ENCODE measurements around the gene EFCAB6.

DNA sequence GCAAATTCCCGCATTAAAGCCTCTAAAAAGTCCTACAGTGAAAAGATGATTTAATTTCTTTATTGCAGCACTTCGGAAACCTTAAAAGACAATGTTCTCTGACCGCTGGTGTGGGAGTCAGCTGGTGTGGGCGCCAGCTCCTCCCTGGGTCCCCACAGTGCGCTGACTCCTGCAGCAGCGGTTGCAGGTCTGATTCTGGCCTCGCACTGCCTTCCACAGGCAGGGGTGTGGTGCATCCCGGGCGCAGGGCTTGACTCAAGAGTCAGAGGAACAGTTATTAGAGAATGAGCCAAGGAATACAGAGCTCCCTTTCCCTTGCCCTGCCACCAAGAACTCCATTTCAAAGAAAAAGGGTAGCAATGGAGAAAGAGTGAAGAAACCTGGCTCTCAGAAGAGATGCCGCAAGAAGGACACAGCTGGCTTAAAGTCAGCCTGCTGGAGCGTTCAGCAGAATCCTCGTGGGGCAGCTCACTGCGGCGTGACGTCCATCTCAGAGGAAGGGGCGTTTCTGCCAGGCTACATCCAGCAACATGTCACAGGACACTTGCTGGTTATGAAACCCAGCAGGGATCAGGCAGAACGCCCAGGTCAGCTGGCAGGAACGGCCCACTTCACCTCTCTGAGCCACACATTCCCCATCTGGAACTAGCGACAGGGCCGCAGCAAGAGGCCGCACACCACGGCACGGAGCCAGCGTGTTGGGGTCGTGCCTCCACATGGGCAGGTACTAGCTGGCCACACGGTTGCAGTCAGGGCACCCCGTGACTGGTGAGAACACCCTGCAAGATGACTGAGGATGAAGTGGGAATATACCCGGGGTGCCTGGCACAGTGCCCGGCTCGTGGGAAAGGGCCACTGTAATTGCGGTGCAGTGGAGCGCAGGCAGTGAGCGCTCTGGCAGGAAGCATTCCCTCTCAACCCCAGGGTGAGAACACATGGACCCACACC, 18.1 kb upstream of the EFCAB6 start:
- no peak for TF ChIP-seq EP300 (IDR thresholded peaks at IDR 0.05)
- TF ChIP-seq, protein P1, sequence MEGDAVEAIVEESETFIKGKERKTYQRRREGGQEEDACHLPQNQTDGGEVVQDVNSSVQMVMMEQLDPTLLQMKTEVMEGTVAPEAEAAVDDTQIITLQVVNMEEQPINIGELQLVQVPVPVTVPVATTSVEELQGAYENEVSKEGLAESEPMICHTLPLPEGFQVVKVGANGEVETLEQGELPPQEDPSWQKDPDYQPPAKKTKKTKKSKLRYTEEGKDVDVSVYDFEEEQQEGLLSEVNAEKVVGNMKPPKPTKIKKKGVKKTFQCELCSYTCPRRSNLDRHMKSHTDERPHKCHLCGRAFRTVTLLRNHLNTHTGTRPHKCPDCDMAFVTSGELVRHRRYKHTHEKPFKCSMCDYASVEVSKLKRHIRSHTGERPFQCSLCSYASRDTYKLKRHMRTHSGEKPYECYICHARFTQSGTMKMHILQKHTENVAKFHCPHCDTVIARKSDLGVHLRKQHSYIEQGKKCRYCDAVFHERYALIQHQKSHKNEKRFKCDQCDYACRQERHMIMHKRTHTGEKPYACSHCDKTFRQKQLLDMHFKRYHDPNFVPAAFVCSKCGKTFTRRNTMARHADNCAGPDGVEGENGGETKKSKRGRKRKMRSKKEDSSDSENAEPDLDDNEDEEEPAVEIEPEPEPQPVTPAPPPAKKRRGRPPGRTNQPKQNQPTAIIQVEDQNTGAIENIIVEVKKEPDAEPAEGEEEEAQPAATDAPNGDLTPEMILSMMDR (IDR thresholded peaks at IDR 0.05) = no peak
